T47D (cell line): ENCODE measurements around the gene TUBAL3.

Experiments used
- DNase-seq, 2 experiments: peaks; one replicate each; pipeline versions ENCODE4 v3.0.0 to v3.0.0-alpha.2; 2011 to 2012; ENCODE audit warnings: low read depth in 1 of 2, low spot score in 1 of 2
- JUND ChIP-seq: IDR thresholded peaks from 2 replicates; pipeline ENCODE4 v1.6.1; 2012; ENCODE audit warnings: low read depth
- in situ Hi-C: cut with HindIII; loops from 2 replicates; pipeline ENCODE4 v1.10.0; 2016; ENCODE audit warnings: low sequenced_read_pairs, low pct_unique_long_range_greater_than_20kb

The TUBAL3 gene

DNA sequence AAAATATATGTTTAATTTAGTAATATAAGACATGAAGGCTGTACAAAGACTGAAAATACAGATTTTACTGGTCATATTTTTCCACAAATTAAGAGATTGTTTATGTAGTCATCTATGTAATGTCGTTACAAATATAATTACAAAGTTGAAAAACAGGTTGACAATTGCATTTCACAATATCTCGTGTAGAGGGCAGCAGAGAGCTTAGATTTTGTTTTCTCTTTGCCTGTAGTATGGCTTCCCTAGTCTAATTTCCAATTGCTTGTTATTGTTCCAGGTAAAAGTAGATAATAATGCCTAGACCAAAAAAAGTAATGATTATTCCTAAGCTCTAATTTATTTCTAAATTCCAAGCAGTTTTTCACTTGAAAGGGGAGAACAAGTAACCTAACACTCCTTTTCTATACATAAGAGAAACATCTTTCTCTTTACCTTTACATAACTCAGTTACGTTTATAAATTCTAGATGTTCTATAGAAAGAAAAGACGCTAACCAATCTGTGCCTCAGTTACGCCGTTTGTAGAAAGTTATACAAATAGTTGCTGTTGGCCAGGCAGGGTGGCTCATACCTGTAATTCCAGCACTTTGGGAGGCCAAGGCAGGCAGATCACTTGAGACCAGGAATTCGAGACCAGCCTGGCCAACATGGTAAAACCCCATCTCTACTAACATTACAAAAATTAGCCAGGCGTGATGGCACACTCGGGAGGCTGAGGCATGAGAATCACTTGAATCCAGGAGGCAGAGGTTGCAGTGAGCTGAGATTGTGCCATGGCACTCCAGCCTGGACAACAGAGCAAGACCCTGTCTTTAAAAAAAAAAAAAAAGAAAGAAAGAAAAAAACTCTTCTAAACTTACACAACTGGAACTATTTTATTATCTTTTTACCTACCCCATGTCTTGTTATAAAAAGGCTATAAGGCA is 37.7 kb upstream of the TUBAL3 start:
- in situ Hi-C loops = no loop called here
- peak; percentile 37 to 86 for DNase-seq
- no peak for TF ChIP-seq JUND

- no peak for TF ChIP-seq JUND
- in situ Hi-C loops = no loop called here
- DNase-seq = no peak
Measured at GRCh38 chr10:5441106-5441505, 36.5 kb upstream of the TUBAL3 start.

DNA sequence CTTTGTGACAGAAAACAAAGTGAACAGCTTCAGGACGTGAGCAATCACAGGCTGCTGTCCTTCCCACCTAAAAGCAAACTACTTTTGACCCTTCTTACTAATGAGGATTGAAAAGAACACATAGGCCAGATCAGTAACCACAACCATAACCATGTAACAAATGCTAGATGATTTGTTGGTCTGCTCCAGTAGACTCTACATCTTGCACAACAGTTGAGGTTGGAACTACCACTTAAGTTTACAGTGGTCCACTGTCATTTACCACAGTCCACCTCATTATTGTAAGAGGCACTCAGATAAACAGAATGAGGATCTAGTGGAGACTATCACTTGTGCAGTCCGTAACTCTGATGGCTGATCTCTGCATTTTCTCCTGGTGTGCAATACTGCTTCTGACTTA is 35.6 kb upstream of the TUBAL3 start:
- in situ Hi-C loops = no loop called here

GRCh38 chr10:5435328-5435727 is 30.7 kb upstream of the TUBAL3 start:
- in situ Hi-C loops = no loop called here
- DNase-seq = no peak
- TF ChIP-seq JUND = no peak

More for the DNA sequence above, 35.6 kb upstream of the TUBAL3 start:
- no peak for TF ChIP-seq JUND
- no peak for DNase-seq

GRCh38 chr10:5434017-5434753 is 29.6 kb upstream of the TUBAL3 start:
- no peak for TF ChIP-seq JUND
- peak in 1 of 2 experiments; percentile 73 for DNase-seq
- in situ Hi-C loops = no loop called here

DNA sequence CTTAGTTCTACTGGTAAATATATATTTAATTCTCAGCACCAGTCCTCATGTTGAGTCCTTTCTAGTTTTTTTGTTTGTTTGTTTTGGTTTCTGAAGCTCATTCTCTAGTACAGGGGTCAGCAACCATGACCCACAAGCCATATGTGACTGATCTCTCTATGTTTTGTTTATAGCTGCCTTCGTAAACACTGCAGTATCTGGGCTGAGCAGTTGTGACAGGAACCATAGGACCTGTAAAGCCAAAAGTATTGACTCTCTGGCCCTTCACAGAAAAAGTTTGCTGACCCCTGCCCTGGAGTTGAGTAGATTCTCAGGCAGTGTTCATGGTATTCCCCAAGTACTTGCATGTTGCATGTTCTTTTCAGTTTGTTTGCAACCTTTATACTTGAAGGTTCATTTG is 28.6 kb upstream of the TUBAL3 start:
- in situ Hi-C loops = no loop called here
- TF ChIP-seq JUND = no peak
- DNase-seq = no peak

DNA sequence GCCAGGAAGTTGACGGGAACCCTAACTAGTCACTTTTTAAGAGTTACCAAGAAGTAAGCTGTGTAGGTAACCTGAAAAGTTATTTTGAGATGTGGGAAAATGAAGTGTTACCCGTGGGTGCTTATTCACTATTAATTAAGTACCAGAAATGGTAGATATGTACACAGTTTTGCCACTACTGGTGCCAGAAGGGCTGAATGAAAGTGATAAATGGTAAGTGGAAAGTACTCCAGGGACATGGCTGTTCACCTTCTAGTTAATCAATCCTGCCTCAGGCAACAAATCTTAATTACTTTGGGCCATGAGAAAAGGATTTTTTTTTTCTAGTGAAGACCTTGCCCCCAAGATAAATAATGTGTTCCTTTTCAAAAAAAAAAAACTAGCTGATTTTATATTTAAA is 23.5 kb upstream of the TUBAL3 start:
- DNase-seq = no peak
- in situ Hi-C loops = no loop called here

GRCh38 chr10:5424751-5425150 is 20.1 kb upstream of the TUBAL3 start:
- in situ Hi-C loops = no loop called here
- TF ChIP-seq JUND = no peak
- DNase-seq = no peak

More for the DNA sequence above, 23.5 kb upstream of the TUBAL3 start:
- TF ChIP-seq JUND = no peak

DNA sequence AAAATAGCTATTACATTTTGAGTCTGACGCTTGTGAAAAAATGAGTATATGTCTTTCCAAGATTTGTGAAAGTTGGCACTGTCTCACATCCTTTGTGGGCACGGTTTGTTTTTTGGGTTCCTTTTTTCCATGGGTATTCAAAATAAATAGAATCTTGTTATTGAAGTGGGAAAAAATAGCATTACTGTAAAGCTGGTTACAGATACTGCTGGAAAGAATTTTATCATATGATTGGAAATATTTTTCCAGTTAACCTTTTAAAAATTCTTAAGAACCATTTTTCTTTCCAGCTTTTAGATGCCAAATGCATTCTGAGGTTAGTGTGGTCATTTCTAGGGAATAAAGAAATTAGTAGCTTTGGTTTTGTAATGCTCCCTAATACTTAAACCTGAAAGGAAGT is 19.1 kb upstream of the TUBAL3 start:
- in situ Hi-C loops = no loop called here

DNA sequence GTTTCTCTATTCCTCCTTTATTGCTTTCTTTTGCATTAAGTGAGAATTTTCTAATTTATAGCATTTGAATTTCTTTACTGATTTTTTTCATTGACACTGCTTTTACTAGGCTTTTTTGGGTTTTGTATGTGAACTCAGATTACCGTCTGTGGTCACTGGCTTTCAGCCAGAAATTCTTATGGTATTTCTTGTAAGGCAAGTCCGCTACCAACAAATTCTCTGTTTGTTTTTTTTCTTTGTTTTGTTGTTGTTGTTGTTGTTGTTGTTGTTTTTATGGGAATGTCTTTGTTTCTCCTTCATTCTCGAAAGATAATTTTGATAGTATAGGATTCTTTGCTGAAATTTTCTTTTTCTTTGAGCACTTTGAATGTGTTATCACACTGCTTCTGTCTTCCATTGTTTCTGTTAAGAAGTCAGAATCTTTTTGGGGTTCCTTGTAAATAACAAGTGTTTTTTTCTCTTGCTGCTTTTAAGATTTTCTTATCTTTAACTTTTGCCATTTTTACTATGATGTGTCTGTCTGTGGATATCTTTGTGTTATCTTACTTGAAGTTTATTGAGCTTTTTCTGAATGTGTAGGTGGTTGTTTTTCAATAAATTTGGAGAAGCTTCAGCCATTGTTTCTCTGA is 15.0 kb upstream of the TUBAL3 start:
- TF ChIP-seq JUND = no peak
- in situ Hi-C loops = no loop called here
- peak in 1 of 2 experiments; percentile 26 for DNase-seq

More for the DNA sequence above, 19.1 kb upstream of the TUBAL3 start:
- no peak for DNase-seq
- no peak for TF ChIP-seq JUND

DNA sequence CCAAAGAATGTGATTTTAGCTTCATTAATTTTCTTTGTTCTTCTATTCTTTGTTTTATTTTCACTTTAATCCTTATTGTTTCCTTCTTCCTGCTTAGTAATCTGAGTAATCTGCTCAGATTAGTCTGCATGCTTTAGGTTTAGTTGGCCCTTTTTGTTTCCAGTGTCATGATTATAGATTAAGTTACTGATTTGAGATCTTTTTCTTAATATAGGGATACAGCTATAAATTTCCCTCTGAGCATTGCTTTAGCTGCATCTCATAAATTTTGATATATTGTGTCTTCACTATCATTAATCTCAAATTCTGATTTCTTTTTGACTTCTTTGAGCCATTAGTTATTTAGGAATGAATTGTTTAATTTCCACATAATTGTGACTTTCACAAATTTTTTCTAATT is 14.0 kb upstream of the TUBAL3 start:
- in situ Hi-C loops = no loop called here
- DNase-seq = no peak
- TF ChIP-seq JUND = no peak

DNA sequence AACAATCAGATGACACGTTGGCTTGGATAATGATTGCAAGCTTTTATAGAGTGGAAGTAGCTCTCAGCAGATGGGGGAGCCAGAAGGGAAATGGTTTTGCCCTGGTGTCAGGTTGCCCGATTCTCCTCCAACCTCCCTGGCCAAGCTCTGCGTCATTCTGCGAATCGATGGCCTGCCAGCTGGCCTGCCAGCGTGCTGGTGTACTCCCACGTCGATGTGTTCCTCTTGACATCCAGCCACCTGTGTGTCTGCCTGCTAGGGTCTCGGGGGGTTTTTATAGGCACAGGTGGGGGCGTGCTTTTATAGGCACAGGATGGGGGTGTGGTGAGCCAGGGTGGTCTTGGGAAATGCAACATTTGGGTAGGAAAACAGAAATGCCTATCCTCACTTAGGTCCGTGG is 12.4 kb upstream of the TUBAL3 start:
- no peak for TF ChIP-seq JUND
- DNase-seq = no peak
- in situ Hi-C loops = no loop called here
